A673 (cell line): ENCODE results near the gene SCEL. TPM values are rescaled to one million over a fixed set of nuclear protein-coding genes. Genes with fewer than 3 reads are reported as not detected.

Source experiments
- BruUV-seq: library from RNA; stranded (reverse); fragments of 400-500 nt; replicated peaks from 2 replicates; lab custom pipeline; 2021; lab: Mats Ljungman, UMichigan
- CTCF ChIA-PET: fragments of 300-600 bp; sonication (Branson Sonifier 250); formaldehyde crosslinking; loops from one replicate; lab custom pipeline; 2022; ENCODE audit warnings: antibody characterized with exemption; lab: Charles Lee
- POLR2A ChIA-PET: fragments of 300-600 bp; sonication (Branson Sonifier 250); formaldehyde crosslinking; loops from one replicate; lab custom pipeline; 2022; ENCODE audit warnings: antibody characterized with exemption; ENCODE audit not compliant: low non-redundant PET; lab: Charles Lee
- DNase-seq: peaks from one replicate; pipeline ENCODE4 v3.0.0-alpha.2; 2015; ENCODE audit warnings: low spot score
- H3K27ac ChIP-seq: fragments of 200-600 bp; sonication (generic); 2 replicates; pipeline ENCODE4 v1.5.1; 2016; ENCODE audit warnings: mixed run types, low read depth, mild to moderate bottlenecking, mixed read lengths, antibody characterized with exemption, low read length; ENCODE audit not compliant: poor library complexity, severe bottlenecking
- H3K27me3 ChIP-seq: fragments of 200-600 bp; sonication (generic); replicated peaks from 2 replicates; pipeline ENCODE4 v1.6.1; 2017; ENCODE audit warnings: mixed run types, low read depth, mild to moderate bottlenecking, mixed read lengths, antibody characterized with exemption, low read length; ENCODE audit not compliant: insufficient read depth, poor library complexity
- H3K36me3 ChIP-seq: fragments of 200-600 bp; sonication (generic); 2 replicates; pipeline ENCODE4 v1.6.1; 2016; ENCODE audit warnings: mixed run types, mild to moderate bottlenecking, mixed read lengths, antibody characterized with exemption, low read length; ENCODE audit not compliant: insufficient read depth, poor library complexity, severe bottlenecking
- H3K4me1 ChIP-seq: fragments of 200-600 bp; sonication (generic); 2 replicates; pipeline ENCODE4 v1.6.1; 2017; ENCODE audit warnings: mixed run types, mild to moderate bottlenecking, mixed read lengths, antibody characterized with exemption, low read length; ENCODE audit not compliant: insufficient read depth, poor library complexity, severe bottlenecking
- H3K4me3 ChIP-seq: fragments of 200-600 bp; sonication (generic); 2 replicates; pipeline ENCODE4 v1.5.1; 2016; ENCODE audit warnings: low read depth, mixed run types, mild to moderate bottlenecking, mixed read lengths, low read length; ENCODE audit not compliant: poor library complexity, severe bottlenecking
- H3K9me3 ChIP-seq: fragments of 200-600 bp; sonication (generic); 2 replicates; pipeline ENCODE4 v1.6.1; 2016; ENCODE audit warnings: mixed run types, low read depth, mild to moderate bottlenecking, mixed read lengths, antibody characterized with exemption, low read length; ENCODE audit not compliant: poor library complexity, severe bottlenecking
- CTCF ChIP-seq: fragments of 300-800, 200-600 bp; sonication (generic); conservative IDR thresholded peaks from 2 replicates; pipeline ENCODE4 v1.5.1; 2017; ENCODE audit warnings: low read depth, mild to moderate bottlenecking, antibody characterized with exemption, low read length, moderate library complexity, mixed read lengths
- EZH2 ChIP-seq: fragments of 200-600 bp; sonication (generic); IDR thresholded peaks from 2 replicates; pipeline ENCODE4 v1.6.1; 2017; ENCODE audit warnings: borderline replicate concordance, low read depth, mild to moderate bottlenecking, mixed read lengths, antibody characterized with exemption, low read length; ENCODE audit not compliant: poor library complexity, severe bottlenecking
- intact Hi-C: fragments of 100-400 bp; cut with micrococcal nuclease; formaldehyde crosslinking; loops from one replicate; pipeline ENCODE4 v1.10.0; 2022; ENCODE audit not compliant: unreplicated experiment
- total RNA-seq: library from RNA; stranded (reverse); gene quantifications from 2 replicates; pipeline ENCODE4 v1.2.3, GENCODE V29; 2021

SCEL gene
- total RNA-seq, 1 experiment from 2014 or later: not detected

- no peaks in the 10 kb centered on the region for H3K36me3 ChIP-seq
- no peak overlapping the region for H3K4me3 ChIP-seq
- ChIA-PET CTCF (no interaction called here), POLR2A (no interaction called here)
- TF ChIP-seq CTCF (no peak), EZH2 (no peak)
- peak overlapping the region; percentile 47 for H3K27ac ChIP-seq
- no TSS peak for BruUV-seq
- no peak for DNase-seq
- peaks cover 9% of the 10 kb centered on the region for H3K27me3 ChIP-seq
- peaks cover 35% of the 10 kb centered on the region for H3K4me1 ChIP-seq
- intact Hi-C loops: loop anchor here (2.0 to 5.0 kb wide), 2 partner anchors 185 to 481 kb away; partner anchors contain the start of gene FBXL3
- no peaks in the 10 kb centered on the region for H3K9me3 ChIP-seq
Observed at GRCh38 chr13:77507931-77508776, 27.4 kb upstream of the SCEL start.

GRCh38 chr13:77508959-77509620 is 26.4 kb upstream of the SCEL start:
- Histone ChIP-seq H3K27ac (peak overlapping the region; percentile 47), H3K4me1 (peaks cover 35% of the 10 kb centered on the region), H3K36me3 (no peaks in the 10 kb centered on the region), H3K4me3 (no peak overlapping the region), H3K9me3 (no peaks in the 10 kb centered on the region), H3K27me3 (no peaks in the 10 kb centered on the region)
- TF ChIP-seq EZH2 (no peak), CTCF (no peak)
- intact Hi-C loops: loop anchor here (2.0 to 5.0 kb wide), 2 partner anchors 184 to 482 kb away; partner anchors contain the start of gene FBXL3
- CTCF ChIA-PET: no interaction called here
- peak; percentile 96 for DNase-seq
- BruUV-seq: no TSS peak
- POLR2A ChIA-PET: no interaction called here

GRCh38 chr13:77510156-77510555 is 25.4 kb upstream of the SCEL start:
- Histone ChIP-seq H3K27me3 (no peaks in the 10 kb centered on the region), H3K27ac (peak overlapping the region; percentile 47), H3K36me3 (no peaks in the 10 kb centered on the region), H3K4me1 (peaks cover 35% of the 10 kb centered on the region), H3K9me3 (peaks cover 3% of the 10 kb centered on the region), H3K4me3 (no peak overlapping the region)
- CTCF ChIA-PET: no interaction called here
- POLR2A ChIA-PET: no interaction called here
- intact Hi-C loops: no loop called here
- BruUV-seq: no TSS peak
- DNase-seq: peak; percentile 22
- TF ChIP-seq CTCF: no peak
